Measurements from ENCODE around the gene ARID1B.

DNA sequence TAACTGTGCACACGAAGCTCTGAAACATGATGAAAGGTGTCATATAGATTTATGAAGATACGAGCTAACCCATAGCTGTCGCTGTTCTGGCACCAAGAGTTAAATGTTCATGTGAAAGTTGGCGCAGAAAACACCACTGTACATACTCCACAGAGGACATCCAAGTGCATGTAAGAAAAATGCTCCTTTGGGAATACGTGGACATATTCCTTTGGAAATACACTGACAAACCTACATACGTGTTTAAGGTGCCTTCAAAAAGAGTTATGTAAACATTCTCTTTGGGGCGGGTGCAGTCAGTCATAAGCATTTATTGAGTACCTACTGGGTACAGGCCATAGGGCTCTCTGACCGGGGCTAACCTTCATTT lies 723 bp upstream of the ARID1B start:
- TF ChIP-seq, protein P1, sequence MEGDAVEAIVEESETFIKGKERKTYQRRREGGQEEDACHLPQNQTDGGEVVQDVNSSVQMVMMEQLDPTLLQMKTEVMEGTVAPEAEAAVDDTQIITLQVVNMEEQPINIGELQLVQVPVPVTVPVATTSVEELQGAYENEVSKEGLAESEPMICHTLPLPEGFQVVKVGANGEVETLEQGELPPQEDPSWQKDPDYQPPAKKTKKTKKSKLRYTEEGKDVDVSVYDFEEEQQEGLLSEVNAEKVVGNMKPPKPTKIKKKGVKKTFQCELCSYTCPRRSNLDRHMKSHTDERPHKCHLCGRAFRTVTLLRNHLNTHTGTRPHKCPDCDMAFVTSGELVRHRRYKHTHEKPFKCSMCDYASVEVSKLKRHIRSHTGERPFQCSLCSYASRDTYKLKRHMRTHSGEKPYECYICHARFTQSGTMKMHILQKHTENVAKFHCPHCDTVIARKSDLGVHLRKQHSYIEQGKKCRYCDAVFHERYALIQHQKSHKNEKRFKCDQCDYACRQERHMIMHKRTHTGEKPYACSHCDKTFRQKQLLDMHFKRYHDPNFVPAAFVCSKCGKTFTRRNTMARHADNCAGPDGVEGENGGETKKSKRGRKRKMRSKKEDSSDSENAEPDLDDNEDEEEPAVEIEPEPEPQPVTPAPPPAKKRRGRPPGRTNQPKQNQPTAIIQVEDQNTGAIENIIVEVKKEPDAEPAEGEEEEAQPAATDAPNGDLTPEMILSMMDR (IDR thresholded peaks at IDR 0.05), result no peak
- TF ChIP-seq POLR2A (IDR thresholded peaks at IDR 0.05), result no peak
